GOT3 (cell line): Measurements from ENCODE around the gene PARVA.

Source experiments
- DNase-seq: peaks from one replicate; lab custom pipeline; 2025; ENCODE audit warnings: mixed read lengths; lab: John Stamatoyannopoulos, UW

The PARVA gene

GRCh38 chr11:12556155-12556554 is 178.8 kb downstream of the PARVA start:
- no peak for DNase-seq

GRCh38 chr11:12556788-12557384 is 179.5 kb downstream of the PARVA start:
- DNase-seq, result no peak

- no peak for DNase-seq
Measured at GRCh38 chr11:12559011-12559410, 181.6 kb downstream of the PARVA start.

GRCh38 chr11:12560362-12560761 is 183.0 kb downstream of the PARVA start:
- no peak for DNase-seq

- DNase-seq, result no peak
Measured at GRCh38 chr11:12560861-12561260, 183.5 kb downstream of the PARVA start.

GRCh38 chr11:12564012-12564411 is 186.6 kb downstream of the PARVA start:
- no peak for DNase-seq

- no peak for DNase-seq
Measured at GRCh38 chr11:12565406-12565805, 188.0 kb downstream of the PARVA start.

- DNase-seq, result no peak
Measured at GRCh38 chr11:12567746-12568460, 190.5 kb downstream of the PARVA start.

GRCh38 chr11:12569499-12570425 is 192.4 kb downstream of the PARVA start:
- DNase-seq, result no peak

GRCh38 chr11:12573707-12574485 is 196.5 kb downstream of the PARVA start:
- DNase-seq, result no peak

- no peak for DNase-seq
Measured at GRCh38 chr11:12577725-12578644, 200.6 kb downstream of the PARVA start.

- no peak for DNase-seq
Measured at GRCh38 chr11:12581416-12581815, 204.0 kb downstream of the PARVA start.

GRCh38 chr11:12581923-12582322 is 204.6 kb downstream of the PARVA start:
- no peak for DNase-seq
